GM12874 (cell line): Measurements from ENCODE around the gene GLRA1.

Source experiments
- TF ChIP-seq, protein P1 (sequence below): IDR thresholded peaks from 2 replicates; pipeline ENCODE4 v1.5.1; 2011; ENCODE audit warnings: low read depth, mild to moderate bottlenecking, control low read depth, low read length, moderate library complexity; ENCODE audit not compliant: insufficient read depth

Gene GLRA1

DNA sequence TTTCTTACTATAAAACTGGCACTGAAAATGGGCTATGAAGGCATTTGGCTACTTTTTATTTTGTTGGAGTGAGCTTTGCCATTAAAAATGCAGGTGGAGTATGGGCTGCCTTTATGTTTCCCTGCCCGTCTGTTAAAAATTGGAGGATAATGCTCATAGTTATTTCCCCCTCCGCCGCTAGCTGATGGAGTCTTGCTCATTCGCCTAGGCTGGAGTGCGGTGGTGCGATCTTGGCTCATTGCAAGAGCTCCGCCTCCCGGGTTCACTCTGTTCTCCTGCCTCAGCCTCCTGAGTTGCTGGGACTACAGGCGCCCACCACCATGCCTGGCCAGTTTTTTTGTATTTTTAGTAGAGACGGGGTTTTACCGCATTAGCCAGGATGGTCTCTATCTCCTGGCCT, 144.3 kb downstream of the GLRA1 start:
- TF ChIP-seq, protein P1, sequence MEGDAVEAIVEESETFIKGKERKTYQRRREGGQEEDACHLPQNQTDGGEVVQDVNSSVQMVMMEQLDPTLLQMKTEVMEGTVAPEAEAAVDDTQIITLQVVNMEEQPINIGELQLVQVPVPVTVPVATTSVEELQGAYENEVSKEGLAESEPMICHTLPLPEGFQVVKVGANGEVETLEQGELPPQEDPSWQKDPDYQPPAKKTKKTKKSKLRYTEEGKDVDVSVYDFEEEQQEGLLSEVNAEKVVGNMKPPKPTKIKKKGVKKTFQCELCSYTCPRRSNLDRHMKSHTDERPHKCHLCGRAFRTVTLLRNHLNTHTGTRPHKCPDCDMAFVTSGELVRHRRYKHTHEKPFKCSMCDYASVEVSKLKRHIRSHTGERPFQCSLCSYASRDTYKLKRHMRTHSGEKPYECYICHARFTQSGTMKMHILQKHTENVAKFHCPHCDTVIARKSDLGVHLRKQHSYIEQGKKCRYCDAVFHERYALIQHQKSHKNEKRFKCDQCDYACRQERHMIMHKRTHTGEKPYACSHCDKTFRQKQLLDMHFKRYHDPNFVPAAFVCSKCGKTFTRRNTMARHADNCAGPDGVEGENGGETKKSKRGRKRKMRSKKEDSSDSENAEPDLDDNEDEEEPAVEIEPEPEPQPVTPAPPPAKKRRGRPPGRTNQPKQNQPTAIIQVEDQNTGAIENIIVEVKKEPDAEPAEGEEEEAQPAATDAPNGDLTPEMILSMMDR = no peak

DNA sequence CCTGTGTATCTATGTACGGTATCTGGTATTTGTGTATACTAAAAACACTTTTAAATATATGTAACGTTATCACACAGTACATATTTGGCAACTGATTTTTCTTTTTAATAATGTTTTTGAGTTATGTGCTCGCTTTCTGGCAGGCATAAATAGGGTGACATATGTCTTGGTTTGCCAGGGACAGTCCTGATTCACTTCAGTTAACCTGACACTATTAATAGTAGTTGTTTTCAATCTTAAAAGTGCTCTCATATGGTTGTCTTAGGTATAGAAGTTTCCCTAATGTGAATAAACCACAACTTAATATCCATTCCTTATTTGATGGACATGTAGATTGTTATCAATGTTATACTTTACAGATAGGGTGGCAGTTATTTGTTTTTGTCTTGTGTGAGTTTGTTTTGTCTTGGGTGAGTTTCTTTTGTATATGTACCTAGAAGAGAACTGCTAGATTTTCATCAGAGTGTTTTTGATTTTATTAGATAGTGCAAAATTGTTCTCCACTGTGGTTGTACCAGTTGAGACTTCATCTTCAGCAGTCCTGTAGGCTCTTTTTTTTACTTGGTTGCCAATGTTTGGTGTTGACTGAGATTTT, 145.0 kb downstream of the GLRA1 start:
- TF ChIP-seq, protein P1 = no peak

DNA sequence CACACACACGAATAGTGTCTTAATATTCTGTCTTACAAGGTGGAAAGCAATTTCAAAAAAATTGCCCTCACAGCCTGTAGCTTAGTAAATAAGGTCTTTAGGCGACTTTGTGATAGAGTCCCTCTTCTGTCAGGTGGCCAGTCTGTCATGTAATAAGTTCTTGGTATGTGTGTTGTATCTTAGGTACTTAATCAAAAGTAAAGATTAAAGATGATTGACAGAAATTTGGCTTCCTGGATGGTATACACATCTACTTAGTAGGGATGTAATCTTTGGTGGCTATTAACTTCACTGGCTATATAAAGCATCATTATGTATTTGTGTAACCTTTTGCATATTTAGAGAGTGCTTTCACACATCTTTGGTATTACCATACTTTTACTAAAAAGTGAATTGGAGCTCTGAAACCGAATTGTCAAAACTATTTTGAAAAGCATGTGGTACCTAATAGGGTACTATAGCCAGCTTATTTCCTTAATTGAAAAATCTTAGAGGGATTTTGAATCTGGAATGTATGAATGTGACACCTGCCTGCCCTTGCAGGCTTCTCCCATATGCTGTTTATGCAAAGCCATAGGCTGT, 149.5 kb downstream of the GLRA1 start:
- TF ChIP-seq, protein P1 = no peak

DNA sequence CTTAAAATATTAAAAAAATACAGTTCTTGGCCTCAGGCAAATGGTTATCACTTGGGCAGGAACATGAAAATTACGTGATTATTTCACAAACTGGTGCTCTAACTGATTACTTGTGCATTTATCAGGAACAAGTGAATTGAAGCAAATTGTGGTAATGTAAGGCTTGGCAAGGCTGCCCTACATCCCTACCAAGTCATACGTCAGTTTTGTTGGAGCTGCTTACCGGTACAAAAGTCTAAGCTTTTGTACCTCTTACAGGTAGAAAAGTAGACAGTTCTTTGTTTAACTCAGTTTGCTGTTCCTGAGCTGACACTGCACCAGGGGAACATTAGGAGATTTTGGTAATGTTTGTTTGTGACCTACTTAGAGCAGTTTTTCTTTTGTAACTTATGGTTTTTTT, 150.7 kb downstream of the GLRA1 start:
- TF ChIP-seq, protein P1 = no peak

DNA sequence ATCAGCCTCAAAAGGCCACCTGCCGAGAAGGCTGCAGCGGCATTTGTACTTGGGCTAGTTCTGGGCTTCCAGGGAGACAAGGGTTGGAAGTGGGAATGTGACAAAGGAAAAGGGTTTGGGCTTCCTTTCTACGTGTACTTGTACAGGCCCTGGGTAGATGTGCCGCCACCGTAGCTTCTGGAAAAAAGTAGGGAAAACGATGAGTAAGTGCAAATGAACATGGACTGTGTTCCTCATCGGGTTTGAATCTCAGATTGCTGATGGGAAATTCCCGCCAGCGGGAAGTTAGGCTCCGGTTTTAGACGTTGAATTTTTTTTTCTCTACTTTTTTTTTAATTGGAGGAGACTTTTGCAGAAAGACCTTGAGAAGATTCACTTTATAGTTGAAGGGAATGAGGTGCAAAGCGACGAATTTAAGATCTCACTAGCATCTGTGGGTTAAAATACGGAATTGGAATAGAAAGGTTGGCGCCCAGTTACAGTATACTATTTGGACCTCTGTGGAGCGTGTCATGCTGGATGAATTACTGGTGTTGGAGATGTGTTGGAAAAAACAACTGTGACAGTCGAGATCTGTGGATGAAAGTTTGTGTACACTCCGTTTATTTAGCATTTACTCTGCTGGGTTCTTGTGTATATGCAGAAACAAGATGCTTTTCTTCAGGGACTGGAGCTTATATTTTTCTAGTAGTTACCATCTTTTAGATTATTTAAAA, 151.6 kb downstream of the GLRA1 start:
- TF ChIP-seq, protein P1 = no peak
